Measurements from ENCODE around the gene NACA2.
"Not testable (repeated sequence)": the region's sequence is repeated elsewhere in the genome, so short reads cannot be mapped to it uniquely, and the experiment has no call there.

Gene NACA2

DNA sequence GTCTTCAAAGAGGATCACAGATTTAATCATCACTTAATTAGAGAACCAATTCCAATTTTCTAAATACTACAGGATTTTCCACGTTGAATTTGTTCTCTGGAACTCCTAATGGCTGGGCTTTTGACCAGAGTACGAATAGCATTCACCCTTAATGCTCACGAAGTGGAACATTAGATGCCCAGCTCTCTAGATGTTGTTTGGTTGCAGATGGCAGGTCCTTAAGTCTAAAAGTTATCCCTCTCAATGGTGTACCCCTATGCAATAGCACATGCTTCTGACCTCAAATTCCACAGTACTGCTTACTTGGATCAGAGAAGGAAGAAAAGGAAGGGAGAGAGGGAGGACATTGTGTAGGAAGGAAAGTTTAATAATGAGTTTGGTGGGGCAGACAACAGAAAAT, 8.6 kb upstream of the NACA2 start:
- no peak overlapping the region for H3K4me3 ChIP-seq (ENCODE audit: low read depth in 1 of 2, low read length in 2 of 2)
- no peak overlapping the region for H3K27ac ChIP-seq (ENCODE audit: low read length)
- H3K4me1 ChIP-seq (ENCODE audit: control insufficient read depth in 1 of 2, insufficient read depth in 2 of 2, low read length in 2 of 2) = no peaks in the 10 kb centered on the region
- H3K9me3 ChIP-seq (ENCODE audit: control insufficient read depth in 1 of 2, low read length in 2 of 2) = no peaks in the 10 kb centered on the region
- H3K27me3 ChIP-seq (ENCODE audit: low read depth, low read length) = no peaks in the 10 kb centered on the region
- H3K36me3 ChIP-seq (ENCODE audit: control insufficient read depth in 1 of 2, insufficient read depth in 2 of 2, low read length in 2 of 2) = no peaks in the 10 kb centered on the region

DNA sequence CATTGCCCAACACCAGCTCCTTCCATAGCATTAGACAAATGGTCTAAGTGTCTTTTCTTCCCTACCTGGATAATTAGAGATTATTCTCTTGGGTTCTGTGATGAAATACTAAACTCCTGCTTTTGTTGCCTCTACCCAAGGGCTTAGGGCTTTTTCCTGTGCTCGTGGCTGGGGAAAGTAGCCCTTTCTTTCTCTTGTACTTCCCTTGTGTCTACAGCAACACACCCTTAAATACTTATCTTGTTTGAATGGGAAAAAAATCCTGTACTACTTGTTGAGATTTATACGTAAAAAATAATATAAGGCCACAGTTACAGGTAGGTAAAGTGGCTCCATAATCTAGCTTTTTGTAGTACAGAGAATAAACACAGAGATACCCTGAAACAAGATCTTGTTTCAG, 7.0 kb upstream of the NACA2 start:
- no peaks in the 10 kb centered on the region for H3K9me3 ChIP-seq (ENCODE audit: control insufficient read depth in 1 of 2, low read length in 2 of 2)
- no peaks in the 10 kb centered on the region for H3K36me3 ChIP-seq (ENCODE audit: control insufficient read depth in 1 of 2, insufficient read depth in 2 of 2, low read length in 2 of 2)
- no peak overlapping the region for H3K27ac ChIP-seq (ENCODE audit: low read length)
- no peaks in the 10 kb centered on the region for H3K27me3 ChIP-seq (ENCODE audit: low read depth, low read length)
- H3K4me1 ChIP-seq (ENCODE audit: control insufficient read depth in 1 of 2, insufficient read depth in 2 of 2, low read length in 2 of 2) = no peaks in the 10 kb centered on the region
- H3K4me3 ChIP-seq (ENCODE audit: low read depth in 1 of 2, low read length in 2 of 2) = no peak overlapping the region

DNA sequence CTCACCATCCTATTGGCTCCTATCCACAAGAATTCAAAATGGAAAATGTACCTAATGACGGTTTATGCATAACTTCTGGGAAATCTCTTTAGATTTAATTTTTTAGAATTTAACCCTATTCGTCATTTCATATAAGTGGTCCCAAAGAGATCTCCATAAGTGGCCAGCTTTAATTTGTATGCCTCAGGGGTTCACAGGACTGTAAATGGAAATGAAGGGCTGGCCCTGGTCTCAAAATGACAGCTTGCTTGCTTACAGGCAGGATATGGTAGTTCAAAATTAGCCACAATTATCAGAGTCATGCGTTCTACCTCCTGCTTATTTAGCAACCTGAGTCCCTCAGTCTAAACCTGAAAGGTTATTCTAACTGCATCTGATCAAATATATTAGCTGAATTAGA, 6.6 kb upstream of the NACA2 start:
- Histone ChIP-seq H3K9me3 (ENCODE audit: control insufficient read depth in 1 of 2, low read length in 2 of 2) (no peaks in the 10 kb centered on the region), H3K27me3 (ENCODE audit: low read depth, low read length) (no peaks in the 10 kb centered on the region), H3K4me3 (ENCODE audit: low read depth in 1 of 2, low read length in 2 of 2) (no peak overlapping the region), H3K4me1 (ENCODE audit: control insufficient read depth in 1 of 2, insufficient read depth in 2 of 2, low read length in 2 of 2) (no peaks in the 10 kb centered on the region), H3K27ac (ENCODE audit: low read length) (no peak overlapping the region), H3K36me3 (ENCODE audit: control insufficient read depth in 1 of 2, insufficient read depth in 2 of 2, low read length in 2 of 2) (no peaks in the 10 kb centered on the region)

DNA sequence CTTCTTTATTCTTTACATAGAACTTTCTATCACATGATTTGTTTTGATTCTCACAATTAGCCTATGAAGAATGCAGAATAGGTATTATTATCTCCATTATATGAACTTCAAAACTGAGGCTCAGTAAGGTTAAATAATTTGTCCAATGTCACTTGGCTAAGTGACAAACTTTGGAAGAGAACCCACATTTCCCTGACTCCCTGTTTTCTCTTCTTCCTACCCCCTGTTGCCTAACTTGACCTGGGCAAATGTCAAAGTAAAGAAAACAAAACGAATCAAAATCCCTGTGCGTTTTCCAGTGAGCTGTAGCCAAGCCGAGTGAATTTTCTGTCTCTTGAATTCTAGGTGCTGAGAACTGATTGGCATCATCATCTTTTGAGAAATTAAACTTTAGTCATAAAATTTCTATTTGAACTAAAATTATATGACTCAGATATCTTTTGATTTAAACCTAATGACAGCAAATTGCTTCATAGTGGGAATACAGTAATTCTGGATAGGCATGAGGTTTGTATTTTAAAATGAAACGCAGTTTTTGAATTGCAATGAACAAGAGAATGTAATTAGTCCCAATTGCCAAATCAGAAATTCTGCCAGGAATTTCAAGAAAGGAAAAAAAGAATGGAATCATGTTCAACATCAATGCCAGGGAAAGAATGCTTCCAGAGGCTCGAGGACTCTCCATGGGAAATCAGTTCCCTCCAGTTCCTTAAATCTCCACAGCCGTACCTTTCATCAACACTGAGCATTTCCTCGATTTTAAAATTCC, 4.6 kb upstream of the NACA2 start:
- H3K27me3 ChIP-seq (ENCODE audit: low read depth, low read length) = no peaks in the 10 kb centered on the region
- no peak overlapping the region for H3K4me3 ChIP-seq (ENCODE audit: low read depth in 1 of 2, low read length in 2 of 2)
- H3K27ac ChIP-seq (ENCODE audit: low read length) = no peak overlapping the region
- H3K4me1 ChIP-seq (ENCODE audit: control insufficient read depth in 1 of 2, insufficient read depth in 2 of 2, low read length in 2 of 2) = no peaks in the 10 kb centered on the region
- no peaks in the 10 kb centered on the region for H3K36me3 ChIP-seq (ENCODE audit: control insufficient read depth in 1 of 2, insufficient read depth in 2 of 2, low read length in 2 of 2)
- no peaks in the 10 kb centered on the region for H3K9me3 ChIP-seq (ENCODE audit: control insufficient read depth in 1 of 2, low read length in 2 of 2)

DNA sequence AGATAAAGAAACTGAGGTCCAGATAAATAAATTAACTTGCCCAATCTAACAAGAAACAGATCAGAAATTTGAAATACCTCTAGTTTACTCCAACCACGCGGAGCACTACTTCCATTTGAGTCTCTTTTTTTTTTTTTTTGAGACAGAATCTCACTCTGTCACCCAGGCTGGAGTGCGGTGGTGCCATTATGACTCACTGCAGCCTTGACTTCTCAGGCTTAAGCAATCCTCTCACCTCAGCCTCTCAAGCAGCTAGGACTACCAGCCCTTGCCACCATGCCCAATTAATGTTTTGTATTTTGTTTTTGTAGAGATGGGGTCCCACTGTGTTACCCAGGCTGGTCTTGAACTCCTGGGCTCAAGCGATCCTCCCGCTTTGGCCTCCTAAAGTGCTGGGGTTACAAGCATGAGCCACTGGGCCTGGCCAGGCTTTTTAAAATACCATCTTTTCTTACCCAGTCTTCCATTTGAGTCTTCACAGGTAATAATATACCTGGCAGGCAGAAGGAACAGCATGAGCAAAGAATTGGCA, 3.3 kb upstream of the NACA2 start:
- H3K27ac ChIP-seq (ENCODE audit: low read length) = no peak overlapping the region
- no peaks in the 10 kb centered on the region for H3K36me3 ChIP-seq (ENCODE audit: control insufficient read depth in 1 of 2, insufficient read depth in 2 of 2, low read length in 2 of 2)
- H3K4me1 ChIP-seq (ENCODE audit: control insufficient read depth in 1 of 2, insufficient read depth in 2 of 2, low read length in 2 of 2) = no peaks in the 10 kb centered on the region
- H3K27me3 ChIP-seq (ENCODE audit: low read depth, low read length) = no peaks in the 10 kb centered on the region
- no peaks in the 10 kb centered on the region for H3K9me3 ChIP-seq (ENCODE audit: control insufficient read depth in 1 of 2, low read length in 2 of 2)
- H3K4me3 ChIP-seq (ENCODE audit: low read depth in 1 of 2, low read length in 2 of 2) = no peak overlapping the region

DNA sequence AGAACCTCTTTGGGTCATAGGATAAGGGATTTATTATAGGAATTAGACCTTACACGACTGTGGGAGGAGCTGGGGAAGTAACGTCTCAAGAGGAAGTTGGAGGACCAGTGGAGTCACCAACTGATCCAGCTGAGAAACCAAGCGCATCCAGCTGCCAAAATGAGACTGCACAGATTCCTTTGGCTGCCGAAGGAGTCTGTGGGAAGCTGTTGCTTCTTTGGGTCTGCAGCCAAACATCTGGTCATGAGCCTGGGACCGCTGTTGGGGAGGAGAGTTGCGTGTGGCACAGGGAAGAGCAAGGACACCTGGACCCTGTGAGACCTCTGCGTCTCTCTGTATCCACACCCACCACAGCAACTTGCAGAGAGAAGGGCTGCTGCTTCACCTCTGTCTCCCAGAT, 2.4 kb upstream of the NACA2 start:
- H3K27me3 ChIP-seq (ENCODE audit: low read depth, low read length) = no peaks in the 10 kb centered on the region
- H3K27ac ChIP-seq (ENCODE audit: low read length) = no peak overlapping the region
- no peaks in the 10 kb centered on the region for H3K9me3 ChIP-seq (ENCODE audit: control insufficient read depth in 1 of 2, low read length in 2 of 2)
- no peaks in the 10 kb centered on the region for H3K4me1 ChIP-seq (ENCODE audit: control insufficient read depth in 1 of 2, insufficient read depth in 2 of 2, low read length in 2 of 2)
- no peaks in the 10 kb centered on the region for H3K36me3 ChIP-seq (ENCODE audit: control insufficient read depth in 1 of 2, insufficient read depth in 2 of 2, low read length in 2 of 2)
- no peak overlapping the region for H3K4me3 ChIP-seq (ENCODE audit: low read depth in 1 of 2, low read length in 2 of 2)

DNA sequence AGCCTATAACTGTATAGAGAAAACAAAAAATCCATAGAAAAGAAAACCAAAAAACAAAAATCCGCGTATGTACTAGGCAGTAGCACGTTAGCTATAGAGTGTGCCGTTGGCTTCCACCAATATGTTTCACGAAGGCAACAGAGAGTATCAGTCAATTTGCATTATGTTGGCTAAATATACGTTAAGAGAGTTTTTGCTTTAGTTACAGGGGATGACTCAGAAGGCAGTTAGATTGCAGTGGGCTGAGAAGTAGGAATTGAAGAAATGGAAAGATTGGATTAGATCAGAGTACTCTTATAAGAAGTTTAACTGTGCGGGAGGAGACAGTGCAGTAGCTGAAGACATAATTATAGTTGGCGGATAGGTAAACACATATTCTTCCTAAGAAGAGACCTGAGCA, 911 bp upstream of the NACA2 start:
- no peaks in the 10 kb centered on the region for H3K27me3 ChIP-seq (ENCODE audit: low read depth, low read length)
- H3K9me3 ChIP-seq (ENCODE audit: control insufficient read depth in 1 of 2, low read length in 2 of 2) = no peaks in the 10 kb centered on the region
- H3K27ac ChIP-seq (ENCODE audit: low read length) = no peak overlapping the region

DNA sequence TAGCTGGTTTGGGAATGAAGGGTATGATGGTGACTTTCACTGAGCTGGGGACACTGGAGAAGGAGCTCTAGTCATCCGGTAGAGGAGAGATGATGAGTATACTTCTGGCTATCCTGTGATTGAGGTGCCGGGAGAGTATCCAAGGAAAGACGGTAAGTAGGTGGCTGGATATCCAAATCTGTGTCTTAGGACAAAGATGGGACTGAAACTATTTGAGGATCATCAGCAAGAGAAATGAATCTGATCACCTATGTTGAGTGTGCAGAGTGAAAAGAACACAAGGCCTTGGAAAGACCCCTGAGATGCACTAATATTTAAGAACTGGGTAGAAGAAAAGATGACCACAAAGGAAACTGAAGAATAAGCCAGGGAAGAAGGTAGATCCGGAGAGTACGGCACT, 1.0 kb downstream of the NACA2 start:
- Histone ChIP-seq H3K9me3 (ENCODE audit: control insufficient read depth in 1 of 2, low read length in 2 of 2) (no peaks in the 10 kb centered on the region), H3K27ac (ENCODE audit: low read length) (no peak overlapping the region), H3K4me3 (ENCODE audit: low read depth in 1 of 2, low read length in 2 of 2) (no peak overlapping the region), H3K27me3 (ENCODE audit: low read depth, low read length) (no peaks in the 10 kb centered on the region), H3K36me3 (ENCODE audit: control insufficient read depth in 1 of 2, insufficient read depth in 2 of 2, low read length in 2 of 2) (no peaks in the 10 kb centered on the region), H3K4me1 (ENCODE audit: control insufficient read depth in 1 of 2, insufficient read depth in 2 of 2, low read length in 2 of 2) (no peaks in the 10 kb centered on the region)

More for the DNA sequence above, 911 bp upstream of the NACA2 start:
- H3K4me3 ChIP-seq (ENCODE audit: low read depth in 1 of 2, low read length in 2 of 2) = no peak overlapping the region
- no peaks in the 10 kb centered on the region for H3K4me1 ChIP-seq (ENCODE audit: control insufficient read depth in 1 of 2, insufficient read depth in 2 of 2, low read length in 2 of 2)
- no peaks in the 10 kb centered on the region for H3K36me3 ChIP-seq (ENCODE audit: control insufficient read depth in 1 of 2, insufficient read depth in 2 of 2, low read length in 2 of 2)

DNA sequence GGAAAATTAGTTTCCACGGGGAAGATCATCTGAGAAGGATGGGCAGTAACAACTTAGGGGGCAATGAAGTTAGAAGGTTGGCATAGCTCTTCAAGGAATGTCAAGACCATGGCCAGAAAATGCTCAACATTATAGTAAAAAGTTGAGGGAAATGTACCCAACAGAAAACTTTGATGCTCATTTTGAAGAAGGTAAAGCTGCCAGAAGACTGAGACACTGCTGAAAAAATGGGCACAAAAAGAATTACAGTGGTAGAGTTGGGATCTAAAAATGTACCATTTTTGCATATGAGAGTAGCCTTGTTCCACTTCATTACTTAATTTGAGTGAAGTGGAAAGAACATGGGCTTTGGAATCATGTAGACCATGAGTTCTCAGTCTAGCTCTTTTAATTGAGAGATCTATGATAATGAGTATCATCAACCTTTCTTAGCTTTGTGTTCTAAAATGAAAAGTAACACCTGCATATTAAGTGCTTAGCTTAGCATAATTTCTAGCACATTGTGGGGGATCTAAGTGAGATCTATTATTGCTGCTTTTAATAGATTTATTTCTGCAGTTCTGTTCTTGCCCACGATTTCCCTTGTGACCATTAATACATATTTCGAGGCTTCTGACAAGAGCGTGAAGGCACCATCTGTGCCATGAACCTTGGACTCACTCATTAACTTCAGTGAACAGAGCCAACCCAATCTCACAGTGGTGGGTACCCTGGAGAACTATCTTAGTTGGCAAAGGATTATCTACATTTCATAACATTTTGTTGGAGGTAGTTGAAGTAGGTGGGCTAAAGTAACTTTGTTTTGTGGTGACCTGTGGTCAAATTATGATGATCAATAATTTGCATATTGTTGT, 3.0 kb downstream of the NACA2 start:
- H3K9me3 ChIP-seq (ENCODE audit: control insufficient read depth in 1 of 2, low read length in 2 of 2) = no peaks in the 10 kb centered on the region
- H3K27ac ChIP-seq (ENCODE audit: low read length) = no peak overlapping the region
- H3K27me3 ChIP-seq (ENCODE audit: low read depth, low read length) = no peaks in the 10 kb centered on the region
- no peaks in the 10 kb centered on the region for H3K36me3 ChIP-seq (ENCODE audit: control insufficient read depth in 1 of 2, insufficient read depth in 2 of 2, low read length in 2 of 2)
- H3K4me3 ChIP-seq (ENCODE audit: low read depth in 1 of 2, low read length in 2 of 2) = no peak overlapping the region
- no peaks in the 10 kb centered on the region for H3K4me1 ChIP-seq (ENCODE audit: control insufficient read depth in 1 of 2, insufficient read depth in 2 of 2, low read length in 2 of 2)

DNA sequence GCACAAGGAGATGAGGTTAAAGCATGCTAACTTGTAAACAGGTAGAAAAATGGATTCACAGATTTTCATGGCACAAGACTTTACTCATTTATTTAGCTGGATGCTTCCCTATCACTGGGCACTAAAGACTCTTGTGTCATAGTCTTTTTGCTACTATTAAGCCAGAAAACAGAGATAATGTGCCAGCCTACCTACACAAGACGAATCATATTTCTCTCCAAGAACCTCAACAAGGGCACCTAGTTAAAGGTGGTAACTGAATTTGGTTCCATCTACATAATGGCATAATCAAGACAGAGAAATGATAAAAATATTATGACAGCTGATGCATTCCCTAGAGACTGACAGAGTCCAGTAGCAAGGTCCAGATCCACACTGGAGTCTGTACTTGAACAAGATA, 3.8 kb downstream of the NACA2 start:
- H3K27me3 ChIP-seq (ENCODE audit: low read depth, low read length) = no peaks in the 10 kb centered on the region

DNA sequence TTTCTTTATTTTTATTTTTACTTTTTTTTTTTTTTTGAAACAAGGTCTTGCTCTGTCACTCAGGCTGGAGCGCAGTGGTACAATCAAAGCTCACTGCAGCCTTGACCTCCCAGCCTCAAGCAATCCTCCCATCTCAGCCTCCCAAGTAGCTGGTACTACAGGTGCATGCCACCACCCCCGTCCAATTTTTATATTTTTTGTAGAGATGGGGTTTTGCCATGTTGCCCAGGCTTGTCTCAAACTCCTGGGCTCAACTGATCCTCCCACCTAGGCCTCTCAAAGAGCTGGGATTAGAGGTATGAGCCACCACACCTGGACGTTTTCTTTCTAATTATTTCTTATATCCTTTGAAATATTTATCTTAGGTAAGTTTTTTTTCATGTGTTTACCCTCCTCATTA, 4.4 kb downstream of the NACA2 start:
- H3K4me3 ChIP-seq (ENCODE audit: low read depth in 1 of 2, low read length in 2 of 2); H3K27me3 ChIP-seq (ENCODE audit: low read depth, low read length); H3K36me3 ChIP-seq (ENCODE audit: control insufficient read depth in 1 of 2, insufficient read depth in 2 of 2, low read length in 2 of 2); H3K4me1 ChIP-seq (ENCODE audit: control insufficient read depth in 1 of 2, insufficient read depth in 2 of 2, low read length in 2 of 2); H3K27ac ChIP-seq (ENCODE audit: low read length); H3K9me3 ChIP-seq (ENCODE audit: control insufficient read depth in 1 of 2, low read length in 2 of 2): not testable (repeated sequence)

More for the DNA sequence above, 3.8 kb downstream of the NACA2 start:
- no peaks in the 10 kb centered on the region for H3K4me1 ChIP-seq (ENCODE audit: control insufficient read depth in 1 of 2, insufficient read depth in 2 of 2, low read length in 2 of 2)
- no peak overlapping the region for H3K4me3 ChIP-seq (ENCODE audit: low read depth in 1 of 2, low read length in 2 of 2)
- no peaks in the 10 kb centered on the region for H3K36me3 ChIP-seq (ENCODE audit: control insufficient read depth in 1 of 2, insufficient read depth in 2 of 2, low read length in 2 of 2)
- no peaks in the 10 kb centered on the region for H3K9me3 ChIP-seq (ENCODE audit: control insufficient read depth in 1 of 2, low read length in 2 of 2)
- H3K27ac ChIP-seq (ENCODE audit: low read length) = no peak overlapping the region
